Stomach (tissue), 9 donors: ENCODE results near the gene ATG7. TPM values are rescaled to one million over a fixed set of nuclear protein-coding genes. Genes with fewer than 3 reads are reported as not detected.

ENCODE experiments used
- DNase-seq, 2 donors: peaks; one replicate each; pipeline versions ENCODE4 v3.0.0 to v3.0.0-alpha.2; 2013 to 2019
- H3K27ac ChIP-seq, 5 donors: fragments of 200-600 bp in 4 of 5; sonication (generic) in 4 of 5; one replicate each; pipeline ENCODE4 v1.5.1; 2013 to 2019; ENCODE audit warnings: mild to moderate bottlenecking in 1 of 5, moderate library complexity in 1 of 5
- H3K27me3 ChIP-seq, 3 donors: fragments of 200-600 bp; sonication (generic); one replicate each; pipeline ENCODE4 v1.5.1; 2017 to 2019; ENCODE audit warnings: mixed run types in 1 of 3
- H3K36me3 ChIP-seq, 4 donors: fragments of 200-600 bp; sonication (generic); 1 replicate in 3 of 4; 2 replicates in 1 of 4; pipeline ENCODE4 v1.5.1; 2016 to 2019
- H3K4me1 ChIP-seq, 4 donors: fragments of 200-600 bp; sonication (generic); one replicate each; pipeline ENCODE4 v1.5.1; 2016 to 2019
- H3K4me3 ChIP-seq, 4 donors: fragments of 200-600 bp; sonication (generic) in 3 of 4; one replicate each; pipeline ENCODE4 v1.5.1; 2016 to 2019; ENCODE audit warnings: mild to moderate bottlenecking in 1 of 4
- H3K9me3 ChIP-seq, 4 donors: fragments of 200-600 bp; sonication (generic); one replicate each; pipeline ENCODE4 v1.5.1; 2016 to 2019
- CTCF ChIP-seq, 7 experiments: fragments of 450-650 bp in 4 of 7; fragments of 200-600 bp in 3 of 7; sonication (generic) in 3 of 7; IDR thresholded peaks; one replicate each; pipeline ENCODE4 v1.5.1; 2016 to 2019; ENCODE audit warnings: antibody characterized with exemption in 7 of 7, control low read depth in 2 of 7, mild to moderate bottlenecking in 1 of 7
- EP300 ChIP-seq: sonication (generic); formaldehyde crosslinking; IDR thresholded peaks from one replicate; pipeline ENCODE4 v1.6.1; 2017; ENCODE audit warnings: antibody characterized with exemption
- POLR2A ChIP-seq, 4 donors: fragments of 450-650 bp; IDR thresholded peaks; one replicate each; pipeline ENCODE4 v1.6.1; 2016; ENCODE audit warnings: antibody characterized with exemption in 4 of 4, control low read depth in 2 of 4, mild to moderate bottlenecking in 1 of 4, moderate library complexity in 1 of 4
- POLR2AphosphoS5 ChIP-seq, 3 donors: sonication (generic); formaldehyde crosslinking; IDR thresholded peaks; one replicate each; pipeline ENCODE4 v1.6.1; 2016; ENCODE audit warnings: antibody characterized with exemption in 3 of 3
- WGBS, 5 donors: extraction: QIAGEN DNeasy Blood & Tissue Kit in 3 of 5; methylation state at CpG; one replicate each; pipeline versions ENCODE4 v1.1.5 to v1.1.7; 2013 to 2018; 5-methylcytosine and 5-hydroxymethylcytosine counted together
- intact Hi-C: fragments of 100-400 bp; cut with DNase I; formaldehyde crosslinking; loops from one replicate; pipeline ENCODE4 v1.15.1; 2023; ENCODE audit warnings: low total_unique reads
- polyA plus RNA-seq, 3 donors: library from polyadenylated mRNA; stranded (reverse); fragments of 200-250 nt; gene quantifications; one replicate each; pipeline ENCODE4 v1.2.3, GENCODE V29; 2013
- small RNA-seq, 4 donors: library from RNA; depleted of rRNA; stranded (forward); fragments of <200 nt; gene quantifications; one replicate each; pipeline ENCODE3, GENCODE V24; 2016
- total RNA-seq, 5 donors: library from RNA; depleted of rRNA; stranded (reverse); fragments of >200 nt; gene quantifications; one replicate each; pipeline versions ENCODE4 v1.1.0 to v1.2.3, GENCODE V29; 2014 to 2016
- donor health status: healthy with polysubstance abuse.
- donor health status: Bipolar disorder and iron deficiency.
- donor health status: healthy.

ATG7 gene
- total and polyA plus RNA-seq, 8 donors = 6.8 to 167 (median 15.1) TPM

- Histone ChIP-seq H3K9me3 (no peaks in the 10 kb centered on the region), H3K4me3 (no peak overlapping the region), H3K4me1 (peaks cover 20 to 80% (median 65%) of the 10 kb centered on the region in 4 donors), H3K36me3 (peaks cover 0 to 4% (median 3%) of the 10 kb centered on the region in 4 donors), H3K27ac (peak overlapping the region in 2 of 5 donors; percentile 25 to 86), H3K27me3 (no peaks in the 10 kb centered on the region)
- TF ChIP-seq EP300 (no peak), CTCF (IDR thresholded peaks at IDR 0.05) (no peak), POLR2AphosphoS5 (IDR thresholded peaks at IDR 0.05) (no peak), POLR2A (IDR thresholded peaks at IDR 0.05) (no peak)
- 75 to 84% (median 77%) methylated on average over 11 of the region's 11 CpGs for WGBS, 5 donors
- DNase-seq = no peak
- intact Hi-C loops = no loop called here
These were observed 334.0 kb downstream of the ATG7 start for GRCh38 chr3:11606090-11606784.

- Histone ChIP-seq H3K9me3 (no peaks in the 10 kb centered on the region), H3K4me3 (no peak overlapping the region), H3K27ac (no peak overlapping the region), H3K27me3 (no peaks in the 10 kb centered on the region), H3K4me1 (peaks cover 25 to 80% (median 62%) of the 10 kb centered on the region in 4 donors), H3K36me3 (no peaks in the 10 kb centered on the region)
- WGBS, 5 donors = 85 to 94% (median 91%) methylated on average over 6 of the region's 6 CpGs
- intact Hi-C loops = no loop called here
- TF ChIP-seq CTCF (IDR thresholded peaks at IDR 0.05) (no peak), EP300 (no peak), POLR2A (IDR thresholded peaks at IDR 0.05) (no peak), POLR2AphosphoS5 (IDR thresholded peaks at IDR 0.05) (no peak)
- no peak for DNase-seq
These were observed 334.8 kb downstream of the ATG7 start for GRCh38 chr3:11606865-11607440.

Small RNAs within 50 kb of the gene (small RNA-seq; reads per million reads assigned to genes)
- 0 reads per million in 4 donors for gene AC022001.1
- 0 to 0.15 (median 0) reads per million in 4 donors for gene AC026185.1
- 0 reads per million in 4 donors for gene AC083855.1

Other genes with a start within 250 kb of the ATG7 start
- 1 to 10 TPM in 2 of 5 donors, under 1 TPM in 2, not detected in 1; under 0.01 to 5.0 (median 1.5) TPM for gene HRH1, start 117.9 kb upstream of the ATG7 start, total RNA-seq
- gene HRH1, start 117.9 kb upstream of the ATG7 start, polyA plus RNA-seq = under 1 TPM; 0.31 to 0.80 (median 0.37) TPM